Medulla oblongata (tissue), 1 donor: ENCODE data around the gene CD63.

ENCODE experiments used
- DNase-seq: peaks from one replicate; pipeline ENCODE4 v3.0.0-alpha.2; 2015; ENCODE audit errors: extremely low spot score

CD63 gene

DNA sequence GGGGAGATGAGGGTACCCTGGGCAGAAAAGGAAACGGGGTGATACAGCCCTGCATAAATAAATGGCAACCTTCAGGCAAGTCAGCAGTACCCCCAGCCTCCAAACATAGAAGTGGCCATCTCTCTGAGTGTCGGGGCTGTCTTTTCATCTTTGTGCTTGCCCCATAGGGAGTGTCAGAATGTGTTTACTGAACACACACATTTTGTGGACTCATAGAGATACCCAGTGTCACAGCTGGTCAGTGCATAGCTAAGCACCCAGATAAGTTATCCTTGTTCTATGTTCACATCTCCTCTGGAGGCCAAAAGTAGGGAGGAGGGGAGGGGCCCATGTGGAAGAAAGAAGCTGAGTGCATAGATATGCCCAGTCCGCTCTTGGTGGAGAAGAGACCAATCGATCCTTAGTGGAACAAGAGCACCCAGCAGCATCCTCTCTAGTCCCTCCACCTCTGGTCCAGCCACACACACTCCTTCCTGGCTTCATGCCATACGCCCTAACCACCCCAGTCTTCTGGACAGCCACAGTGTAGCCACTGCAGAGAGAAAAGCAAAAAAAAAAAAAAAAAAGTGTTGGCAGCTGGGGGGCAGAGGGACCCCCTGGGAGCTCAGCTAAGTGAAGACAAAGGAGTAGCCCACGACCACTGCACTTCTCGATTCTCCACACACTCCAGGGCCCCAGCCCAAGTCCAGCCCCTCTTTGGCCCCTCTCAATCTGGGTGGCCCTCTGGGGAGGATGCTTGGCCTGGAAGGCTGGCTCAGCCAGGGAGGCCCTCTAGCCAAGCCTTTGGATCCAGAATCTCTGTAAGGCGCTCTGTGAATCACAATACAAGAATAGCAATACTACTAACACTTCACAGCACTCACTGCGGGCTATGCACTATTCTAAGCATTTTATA, 23.7 kb downstream of the CD63 start:
- DNase-seq: peak; percentile 22

DNA sequence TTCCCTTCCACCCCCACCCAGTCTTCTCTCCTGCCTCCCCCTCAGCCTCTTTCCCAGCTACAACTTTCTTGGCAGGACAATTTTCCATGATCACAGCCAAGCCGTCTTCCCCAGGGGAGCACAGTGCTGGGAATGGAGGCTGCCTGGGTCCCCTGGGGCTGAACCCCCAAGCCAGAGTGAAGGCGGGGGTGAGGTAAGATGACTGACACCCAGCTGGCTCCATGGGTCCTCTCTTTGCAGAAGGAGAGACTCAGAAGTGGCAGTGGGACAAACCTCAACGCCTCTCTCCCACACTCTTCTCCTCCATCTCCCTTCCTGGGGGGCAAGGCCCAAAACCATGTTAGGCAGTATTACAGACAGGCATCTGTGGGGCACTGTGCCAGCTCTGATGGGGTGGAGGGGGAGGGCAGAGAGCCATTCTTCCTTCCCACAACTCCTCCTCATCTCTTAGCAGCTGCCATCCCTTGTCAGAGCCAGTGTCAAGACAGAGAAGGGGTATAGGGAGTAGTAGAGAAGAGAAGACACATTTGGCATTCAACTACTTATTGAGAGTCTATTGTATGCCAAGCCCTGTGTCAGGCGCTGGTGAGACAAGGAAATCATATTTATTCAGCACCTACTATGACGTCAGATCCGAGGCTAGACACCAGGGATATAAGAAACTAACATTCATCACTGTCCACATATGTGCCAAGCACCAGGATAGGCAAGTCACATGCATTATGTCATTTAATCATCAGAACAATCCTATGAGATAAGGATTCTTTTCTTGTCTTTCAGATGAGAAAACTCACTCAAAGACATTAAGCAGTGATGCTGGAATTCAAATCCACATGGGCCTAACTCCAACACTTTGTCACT, 24.7 kb downstream of the CD63 start:
- peak; percentile 30 for DNase-seq

DNA sequence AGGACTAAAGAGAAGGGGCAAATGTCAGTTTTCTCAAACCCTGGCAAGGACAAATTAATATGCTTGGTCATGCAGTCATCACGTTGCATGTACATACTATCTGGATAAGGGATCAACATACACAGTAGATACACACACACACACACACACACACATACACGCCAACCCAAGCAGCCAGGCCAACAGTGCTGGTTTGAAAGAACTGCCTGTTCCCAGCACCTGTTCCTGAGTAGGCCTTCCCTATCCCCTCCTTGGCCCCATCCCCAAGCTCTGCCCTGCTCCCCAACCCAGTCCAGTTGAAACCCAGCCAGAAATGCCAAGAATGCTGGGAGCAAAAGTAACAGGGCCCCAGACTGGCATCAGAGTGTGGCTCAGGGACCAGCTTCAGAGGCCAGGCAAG, 25.5 kb downstream of the CD63 start:
- peak; percentile 45 for DNase-seq

DNA sequence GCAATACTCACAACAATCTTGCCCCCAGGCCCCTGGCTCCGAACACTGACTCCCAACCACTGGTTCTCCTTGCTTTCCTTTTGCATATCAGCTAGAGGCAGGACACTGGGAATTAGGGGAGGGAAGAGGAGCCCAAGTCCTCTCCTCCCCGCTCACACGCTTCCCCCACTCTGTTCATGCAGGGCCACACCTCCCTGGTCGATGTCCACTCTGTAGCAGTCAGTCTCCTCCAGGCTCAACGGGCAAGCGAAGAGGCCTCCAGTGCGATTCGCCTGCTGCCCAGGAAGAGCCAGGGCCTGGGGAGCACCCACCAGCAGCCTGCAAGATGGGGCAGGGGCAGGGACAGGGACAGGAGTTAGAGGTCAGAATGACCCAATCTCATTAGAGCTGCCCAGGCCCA, 25.9 kb downstream of the CD63 start:
- no peak for DNase-seq

DNA sequence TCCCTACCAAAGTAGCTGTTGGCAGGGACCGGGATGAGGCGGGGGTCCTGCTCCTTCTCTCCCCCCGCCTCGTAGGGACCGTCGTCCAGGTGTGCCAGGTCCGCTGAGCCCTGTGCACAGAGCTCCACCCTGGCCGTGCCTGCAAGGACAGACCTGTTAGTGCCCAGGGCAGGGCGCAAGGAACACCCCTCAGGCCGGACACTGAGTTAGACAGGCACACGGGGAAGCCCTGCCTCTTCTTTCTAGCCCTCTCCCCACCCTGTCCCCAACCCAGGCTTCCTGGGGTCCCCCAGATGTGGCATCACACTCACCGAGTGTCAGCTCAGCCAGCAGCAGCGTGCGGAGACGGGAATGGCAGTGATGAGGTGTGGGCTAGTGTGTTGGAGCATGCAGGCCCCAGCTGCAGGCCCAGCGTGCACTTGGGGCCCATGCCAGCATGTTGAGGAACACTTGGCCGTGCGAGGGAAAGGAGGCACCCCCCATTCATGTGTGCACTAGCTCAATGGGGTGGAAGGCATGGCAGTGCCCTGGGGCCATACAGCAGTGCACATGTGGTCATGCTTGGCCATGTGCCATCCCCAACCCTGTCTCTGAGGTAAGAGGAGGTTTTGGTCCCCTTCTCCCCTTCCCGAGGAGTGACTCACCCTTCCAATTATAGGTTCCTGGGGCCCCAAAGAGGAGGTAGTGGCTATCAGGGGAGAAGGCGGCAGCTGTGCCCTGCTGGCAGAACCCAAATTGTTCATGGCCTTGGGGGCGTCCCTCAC, 28.4 kb downstream of the CD63 start:
- no peak for DNase-seq

DNA sequence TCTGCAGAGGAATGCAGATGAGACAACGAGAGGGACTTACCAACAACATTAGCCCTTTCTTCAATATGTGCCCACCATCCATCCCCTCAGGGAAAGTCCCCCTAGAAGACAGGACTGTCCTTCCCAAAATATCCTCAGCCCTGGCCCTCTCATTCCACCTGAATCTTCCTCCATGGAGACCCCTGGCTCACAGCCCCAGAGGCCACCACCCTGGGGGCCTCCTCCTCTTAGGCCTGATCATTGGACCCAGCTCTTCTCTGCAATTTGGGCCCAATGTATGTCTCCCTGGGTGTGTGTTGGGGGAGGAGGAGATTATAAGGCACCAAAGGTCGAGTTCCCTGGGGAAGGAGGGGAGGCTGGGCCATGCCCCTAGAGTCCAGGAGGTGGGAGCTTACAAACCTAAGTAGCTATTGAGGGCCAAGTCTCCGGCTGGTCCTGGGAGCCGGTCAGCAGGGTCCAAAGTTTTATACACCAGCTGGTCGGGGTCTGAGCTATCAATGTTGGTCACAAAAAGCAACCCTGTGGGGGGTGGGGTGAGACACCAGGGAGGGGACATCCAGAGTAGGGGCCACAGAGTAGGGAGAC, 29.2 kb downstream of the CD63 start:
- DNase-seq: no peak

DNA sequence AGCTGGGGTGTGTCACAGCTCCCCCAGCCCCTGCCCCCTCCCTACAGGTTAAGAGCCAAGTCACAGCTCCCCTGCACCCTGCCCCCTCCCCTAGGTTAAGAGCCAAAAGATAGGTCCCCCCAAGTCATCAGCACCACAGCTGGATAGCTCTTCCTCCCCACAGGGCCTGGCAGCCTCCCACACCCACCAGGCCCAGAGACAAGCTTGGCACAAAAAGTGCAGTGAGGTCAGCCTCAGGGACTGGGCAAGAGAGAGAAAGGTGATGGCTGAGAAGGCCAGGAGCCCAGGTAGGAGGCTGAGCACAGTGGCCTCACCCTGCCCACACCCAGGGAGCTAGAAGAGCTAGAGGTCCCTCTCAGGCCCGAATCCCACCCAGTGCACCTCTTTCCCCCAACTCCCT, 29.8 kb downstream of the CD63 start:
- DNase-seq: no peak

DNA sequence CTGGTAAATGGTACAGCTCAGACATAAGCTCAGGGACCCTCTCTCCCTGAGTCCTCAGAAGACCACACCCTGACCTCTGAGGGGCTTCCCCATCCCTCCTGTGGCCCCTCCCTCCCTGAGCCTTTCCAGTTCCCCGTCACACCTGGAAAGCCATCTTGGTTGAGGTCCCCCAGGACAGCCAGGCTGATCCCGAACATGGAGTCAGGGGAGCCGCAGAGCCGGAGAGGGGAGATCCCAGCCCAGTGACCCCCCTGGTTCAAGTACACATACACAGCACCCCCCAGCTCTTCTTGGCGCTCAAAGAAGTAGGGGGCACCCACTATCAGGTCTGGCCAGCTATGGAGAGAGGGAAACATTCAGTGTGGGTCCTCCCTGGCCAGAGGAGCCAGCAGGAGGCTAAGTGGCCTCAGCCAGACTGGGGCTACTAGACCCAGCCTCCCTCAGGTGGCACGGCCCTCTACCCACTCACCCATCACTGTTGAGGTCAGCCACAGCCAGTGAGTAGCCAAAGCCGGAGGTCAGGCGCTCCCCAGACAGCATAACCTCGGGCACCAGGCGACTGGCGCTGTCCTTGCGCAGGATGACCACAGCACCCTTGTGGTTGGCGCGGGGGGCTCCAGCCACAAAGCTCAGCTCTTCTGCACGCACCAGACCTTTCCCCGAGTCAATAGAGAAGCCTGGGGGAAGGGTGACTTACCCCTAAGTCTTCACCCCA, 30.4 kb downstream of the CD63 start:
- DNase-seq: no peak

DNA sequence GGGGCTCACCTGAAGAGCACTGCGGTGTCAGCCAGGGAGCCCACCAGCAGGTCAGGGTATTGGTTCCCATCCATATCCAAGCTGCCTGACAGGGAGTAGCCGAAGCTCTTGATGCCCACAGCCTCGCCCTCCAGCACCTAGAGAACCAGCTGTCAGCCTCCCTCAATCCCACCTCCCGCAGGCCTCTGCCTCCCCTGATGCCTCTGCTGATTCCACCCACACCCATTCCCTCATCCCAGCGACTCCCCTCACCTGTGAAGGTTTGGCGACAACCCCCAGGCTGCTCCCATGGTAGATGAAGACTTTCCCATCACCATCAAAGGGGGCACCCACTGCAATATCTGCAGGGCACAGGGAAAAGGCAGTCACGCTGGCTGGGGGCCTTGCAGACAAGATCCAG, 31.1 kb downstream of the CD63 start:
- DNase-seq: no peak

DNA sequence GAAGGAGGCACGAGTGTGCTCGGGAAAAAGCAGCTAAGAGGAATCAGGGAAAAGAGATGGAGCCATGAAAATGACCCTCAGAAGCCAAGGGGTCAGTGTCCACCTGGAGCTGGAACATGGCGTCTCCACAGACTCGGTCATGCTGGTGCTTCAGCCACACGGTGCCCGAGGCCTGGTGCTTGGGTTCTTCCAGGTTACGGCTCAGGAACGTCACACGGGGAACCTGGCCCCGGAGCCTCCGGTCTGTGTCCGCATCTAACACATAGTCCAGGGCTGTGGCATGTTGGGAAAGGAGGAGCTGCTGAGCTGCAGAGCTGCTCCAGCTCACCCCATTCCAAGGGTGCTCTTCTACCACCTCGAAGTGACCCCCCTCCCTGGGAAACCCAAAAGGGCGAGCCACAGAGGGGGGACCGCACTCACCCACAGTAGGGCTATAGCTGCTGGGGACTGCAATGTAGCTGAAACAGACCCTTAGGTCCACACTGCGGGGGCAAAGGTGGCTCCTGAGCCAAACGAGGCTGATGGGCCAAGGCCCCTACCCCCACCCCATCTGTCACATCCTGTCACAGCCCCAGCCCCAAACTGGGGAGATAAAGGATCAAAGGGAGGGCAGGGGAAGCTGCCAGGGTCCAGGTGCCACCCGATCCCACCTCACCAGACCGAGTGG, 31.9 kb downstream of the CD63 start:
- no peak for DNase-seq

DNA sequence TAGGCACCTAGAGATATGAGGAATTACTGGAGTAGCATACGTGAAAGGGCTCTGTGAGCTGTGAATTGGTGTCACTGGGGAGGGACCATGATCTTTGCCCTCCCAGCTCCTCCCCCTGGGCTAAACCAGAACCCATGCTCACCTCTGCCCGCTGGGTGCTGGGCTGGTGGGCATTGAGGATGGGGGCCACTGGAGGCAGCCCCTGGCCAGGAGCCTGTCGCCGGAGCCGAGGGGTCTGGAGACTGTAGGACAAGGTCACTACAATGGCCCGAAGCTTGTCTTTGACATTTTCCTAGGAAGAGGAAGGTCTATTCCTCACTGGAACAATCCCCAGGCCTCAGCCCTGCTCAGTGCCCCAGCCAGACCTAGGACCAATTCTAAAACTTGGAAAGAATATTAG, 32.7 kb downstream of the CD63 start:
- no peak for DNase-seq

DNA sequence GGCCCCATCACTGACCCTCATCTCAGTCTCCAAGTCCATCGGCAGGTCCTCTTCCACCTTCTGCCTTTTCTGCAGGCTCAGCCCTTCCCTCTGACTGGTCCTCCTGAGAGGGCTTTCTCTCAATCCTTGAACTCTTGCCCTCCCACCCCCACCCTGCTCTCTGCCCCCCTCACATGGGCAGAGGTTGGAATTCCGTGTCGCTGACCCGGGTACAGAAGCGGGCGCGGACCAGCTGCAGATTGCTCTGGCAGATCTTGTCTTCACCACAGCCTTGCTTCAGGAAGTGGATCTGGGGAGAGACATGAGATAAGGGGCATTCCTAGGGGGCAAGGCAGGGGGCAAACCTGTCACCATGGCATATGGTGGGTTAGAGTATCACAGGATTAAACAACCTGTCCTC, 33.5 kb downstream of the CD63 start:
- DNase-seq: no peak

DNA sequence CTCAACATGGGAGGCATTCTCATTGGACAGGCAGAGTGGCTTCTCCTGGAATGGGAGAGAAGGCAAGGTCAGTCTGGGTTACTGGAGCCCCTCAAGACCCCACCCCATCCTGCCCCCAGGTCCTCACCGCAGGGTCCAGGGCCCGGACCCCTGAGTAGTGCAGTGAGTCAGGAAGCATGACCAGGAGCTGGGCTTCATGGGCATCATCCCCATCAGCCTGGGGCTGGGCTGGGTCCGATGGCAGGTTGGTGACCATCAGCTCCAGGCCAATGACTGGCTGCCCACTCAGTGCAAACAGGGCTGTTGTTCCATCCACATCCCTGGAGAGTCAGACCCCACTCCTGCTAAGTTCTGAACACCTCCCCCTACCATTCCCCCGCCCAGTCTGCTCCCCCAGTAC, 34.2 kb downstream of the CD63 start:
- DNase-seq: no peak

DNA sequence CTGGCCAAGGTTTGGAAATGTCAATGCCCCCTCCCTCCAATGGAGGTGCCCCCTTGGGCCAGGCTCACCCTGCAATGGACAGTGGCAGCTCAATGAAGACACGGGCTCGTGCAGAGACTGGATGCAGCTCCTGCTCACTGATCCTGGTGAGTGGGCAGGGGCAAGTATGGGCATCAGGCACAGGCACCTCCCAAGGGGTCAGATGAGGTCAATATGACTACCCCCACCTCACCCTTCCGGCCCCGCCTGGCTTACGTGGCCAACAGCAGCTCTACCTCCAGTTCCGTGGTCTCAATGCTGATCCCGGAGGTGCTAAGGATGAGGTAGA, 34.7 kb downstream of the CD63 start:
- no peak for DNase-seq

DNA sequence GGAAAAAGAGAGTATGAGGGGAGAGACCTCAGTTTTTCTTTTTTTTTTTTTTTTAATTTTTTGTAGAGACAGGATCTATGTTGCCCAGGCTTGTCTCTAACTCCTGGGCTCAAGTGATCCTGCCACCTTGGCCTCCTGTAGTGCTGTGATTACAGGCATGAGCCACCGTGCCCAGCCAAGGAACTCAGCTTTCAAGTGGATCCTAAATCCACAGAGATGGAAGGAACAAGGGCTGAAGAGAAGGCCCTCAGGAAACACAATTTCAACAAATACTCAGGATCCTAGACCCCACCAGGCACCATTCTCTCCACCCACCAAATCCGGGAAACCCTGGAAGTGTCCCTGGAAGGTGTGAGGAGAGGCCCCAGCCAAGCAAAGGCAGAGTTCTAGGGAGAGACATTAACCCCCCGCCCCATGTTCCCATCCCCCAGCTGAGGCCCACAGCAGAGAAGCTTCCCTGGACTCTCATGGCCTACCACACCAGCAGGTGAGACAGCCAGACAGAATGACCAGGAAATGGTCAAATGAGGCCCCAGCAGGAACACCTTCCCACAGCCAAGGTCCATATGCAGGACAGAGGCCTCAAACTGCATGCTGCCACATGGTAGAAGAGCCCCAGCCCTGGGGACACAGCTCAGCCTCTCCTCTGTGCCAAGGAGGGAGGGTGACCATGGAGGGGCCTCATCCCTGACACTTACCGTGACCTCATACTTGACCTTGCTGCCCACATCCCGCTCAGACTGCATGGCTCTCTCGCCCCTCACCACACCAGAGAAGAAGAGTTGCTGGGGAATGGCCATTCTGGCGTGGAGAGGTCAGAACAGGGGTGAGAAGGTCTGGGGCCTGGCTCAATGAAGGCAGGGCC, 35.3 kb downstream of the CD63 start:
- no peak for DNase-seq

DNA sequence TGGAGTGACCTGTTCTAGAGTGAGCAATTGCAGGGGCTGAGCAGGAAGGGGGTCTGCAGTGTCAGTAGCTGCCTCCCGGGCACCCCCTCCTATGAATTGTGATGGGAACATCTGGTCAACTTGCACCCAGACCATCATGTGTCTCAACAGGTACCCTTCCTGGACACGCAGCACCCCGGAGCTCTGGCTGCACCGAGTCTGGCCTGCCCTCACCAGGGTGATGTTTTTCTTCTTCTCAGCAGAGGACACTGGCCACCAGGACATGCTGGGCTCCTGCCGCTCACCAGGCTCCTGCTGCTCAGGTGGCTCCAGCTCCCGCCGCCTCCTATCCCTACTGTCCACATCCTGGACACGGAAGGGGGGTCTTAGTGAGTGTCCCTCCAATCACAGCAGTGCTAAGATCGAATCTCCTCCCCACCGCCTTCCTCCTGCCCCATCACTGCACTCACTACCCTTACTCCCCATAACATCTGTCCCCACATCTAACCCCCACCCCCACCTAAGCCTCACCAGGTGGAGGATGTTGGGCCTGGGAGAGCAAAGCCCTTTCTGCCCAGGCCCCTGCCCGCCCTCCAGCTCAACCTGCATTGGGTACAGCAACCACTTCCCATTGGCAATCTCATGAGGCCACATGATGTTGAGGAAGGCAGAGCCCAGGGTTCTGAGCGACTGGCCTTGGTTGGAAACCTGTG, 36.0 kb downstream of the CD63 start:
- no peak for DNase-seq

DNA sequence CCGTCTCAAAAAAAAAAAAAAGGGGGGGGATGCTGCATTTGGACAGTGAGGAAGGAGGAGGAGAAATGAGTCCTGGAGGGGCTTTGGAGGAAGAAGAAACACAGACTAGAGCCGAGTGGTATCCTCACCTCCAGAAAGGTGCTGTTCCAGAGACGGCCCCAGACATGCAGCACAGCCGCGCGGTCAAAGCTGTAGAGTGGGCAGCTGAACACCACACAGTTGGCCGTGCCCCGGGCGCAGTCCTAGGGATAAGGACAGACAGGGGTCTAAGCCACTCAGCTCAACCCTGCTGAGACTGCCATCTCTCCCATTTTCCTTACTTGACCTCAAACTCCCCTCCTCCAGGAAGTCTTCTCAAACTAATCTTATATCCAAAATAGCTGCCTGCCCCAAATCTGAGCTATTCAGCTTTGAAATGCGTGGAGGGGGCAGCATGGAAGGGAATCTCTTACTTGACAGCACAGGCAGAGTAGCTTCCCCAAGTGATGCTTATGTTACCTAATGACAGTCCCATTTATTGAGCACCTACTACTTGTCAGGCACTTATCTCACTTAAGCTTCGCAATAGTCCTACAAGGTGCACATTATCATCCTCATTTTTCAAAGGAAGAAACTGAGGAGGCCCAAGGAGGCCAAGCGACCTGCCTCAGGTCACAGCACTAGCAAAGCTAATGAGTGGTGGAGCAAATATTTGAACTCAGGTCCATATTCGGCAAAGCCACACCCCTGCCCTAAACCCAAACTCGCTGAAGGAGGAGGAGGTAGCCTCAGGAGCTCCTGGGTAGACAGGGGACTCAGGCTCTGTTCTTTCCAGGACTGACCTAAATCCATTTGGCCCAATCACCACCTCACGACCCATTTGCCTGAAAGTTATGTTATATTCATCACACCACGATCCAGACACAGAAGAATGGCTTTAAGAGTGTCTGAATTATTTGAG, 39.8 kb downstream of the CD63 start:
- DNase-seq: no peak

DNA sequence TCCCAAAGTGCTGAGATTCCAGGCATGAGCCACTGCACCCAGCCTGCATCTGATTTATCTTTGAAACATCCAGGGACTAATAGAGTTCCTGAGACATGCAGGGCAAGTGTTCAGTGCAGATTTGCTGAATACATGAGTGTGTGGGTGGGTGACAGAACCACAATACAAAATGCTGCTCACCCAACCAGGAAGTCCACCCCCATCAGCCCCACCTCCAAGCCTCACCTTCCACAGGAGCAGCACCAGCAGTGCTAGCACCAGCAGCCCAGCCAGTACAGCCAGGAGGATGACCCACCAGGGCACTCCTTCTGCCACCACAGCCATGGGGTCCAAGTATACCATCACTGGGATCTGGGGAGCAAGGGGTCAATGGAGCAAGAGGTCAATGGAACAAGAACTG, 41.1 kb downstream of the CD63 start:
- no peak for DNase-seq
